Measurements from ENCODE around the gene CNTD1.
"Not testable (repeated sequence)": the region's sequence is repeated elsewhere in the genome, so short reads cannot be mapped to it uniquely, and the experiment has no call there.

Gene CNTD1

DNA sequence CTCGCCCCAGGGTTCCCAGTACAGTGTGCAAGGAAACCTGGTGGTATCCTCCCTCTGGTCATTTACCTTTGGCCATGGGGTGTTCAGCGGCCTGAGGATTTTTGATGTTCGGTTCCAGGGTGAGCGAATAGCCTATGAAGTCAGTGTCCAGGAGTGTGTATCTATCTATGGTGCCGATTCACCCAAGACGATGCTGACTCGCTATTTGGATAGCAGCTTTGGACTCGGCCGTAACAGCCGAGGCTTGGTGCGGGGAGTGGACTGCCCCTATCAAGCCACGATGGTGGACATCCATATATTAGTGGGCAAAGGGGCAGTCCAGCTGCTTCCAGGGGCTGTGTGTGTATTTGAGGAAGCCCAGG lies 46.9 kb downstream of the CNTD1 start:
- DNase-seq (ENCODE audit: low read depth): no peak

GRCh38 chr17:42845918-42846593 lies 47.4 kb downstream of the CNTD1 start:
- no peak for DNase-seq (ENCODE audit: low read depth)

GRCh38 chr17:42846594-42847280 lies 48.1 kb downstream of the CNTD1 start:
- no peak for DNase-seq (ENCODE audit: low read depth)

GRCh38 chr17:42848093-42848492 lies 49.4 kb downstream of the CNTD1 start:
- no peak for DNase-seq (ENCODE audit: low read depth)

GRCh38 chr17:42849031-42849430 lies 50.4 kb downstream of the CNTD1 start:
- no peak for DNase-seq (ENCODE audit: low read depth)

GRCh38 chr17:42849451-42850181 lies 51.0 kb downstream of the CNTD1 start:
- DNase-seq (ENCODE audit: low read depth): no peak

- DNase-seq (ENCODE audit: low read depth): no peak
Measured at GRCh38 chr17:42850954-42851353, 52.3 kb downstream of the CNTD1 start, which contains the start of gene AOC3. Gene AOC3 (plus strand): TSS chr17:42851199. CDS start chr17:42851344, 145 bp downstream.

- DNase-seq (ENCODE audit: low read depth): not testable (repeated sequence)
Measured at GRCh38 chr17:42851371-42852240, 52.9 kb downstream of the CNTD1 start.

GRCh38 chr17:42852351-42852750 lies 53.7 kb downstream of the CNTD1 start:
- no peak for DNase-seq (ENCODE audit: low read depth)

DNA sequence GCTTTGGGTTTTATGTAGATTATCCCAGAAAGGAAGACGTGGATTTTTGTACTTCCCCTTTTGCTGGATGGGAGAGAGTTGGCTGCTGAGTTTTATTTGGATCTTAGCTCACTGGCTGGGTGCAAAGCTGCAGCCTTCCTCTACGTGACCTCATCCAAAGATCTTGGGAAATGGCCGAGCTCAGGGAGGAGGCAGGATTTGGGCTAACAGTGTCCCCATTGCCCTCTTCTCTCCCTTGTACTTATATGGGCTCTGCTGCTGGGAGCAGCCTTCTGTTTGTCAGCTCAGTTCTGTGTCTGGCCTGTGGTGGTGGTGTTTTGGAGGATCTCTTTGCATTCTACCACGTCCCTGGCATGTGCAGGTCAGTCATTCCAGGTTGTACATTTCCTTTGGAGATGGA lies 54.3 kb downstream of the CNTD1 start:
- no peak for DNase-seq (ENCODE audit: low read depth)

DNA sequence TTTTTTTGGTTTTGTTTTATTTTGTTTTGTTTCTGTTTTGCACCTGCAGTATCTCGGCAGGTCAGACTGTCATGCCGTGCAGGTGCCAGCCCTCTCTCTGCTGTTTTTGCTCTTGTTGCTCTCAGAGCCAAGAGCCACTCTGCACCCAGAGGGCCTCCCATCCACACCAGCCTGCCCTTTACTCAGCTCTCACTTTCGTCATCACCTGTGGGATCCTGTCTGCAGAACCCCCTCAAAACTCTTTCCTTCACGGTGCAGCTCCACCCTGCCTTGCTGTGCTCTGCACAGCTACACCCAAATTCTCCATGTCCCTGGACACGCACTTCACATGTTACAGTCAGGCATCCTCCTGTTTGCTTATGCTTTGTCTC lies 54.9 kb downstream of the CNTD1 start:
- DNase-seq (ENCODE audit: low read depth): no peak

GRCh38 chr17:42853968-42854790 lies 55.5 kb downstream of the CNTD1 start:
- no peak for DNase-seq (ENCODE audit: low read depth)

- no peak for DNase-seq (ENCODE audit: low read depth)
Measured at GRCh38 chr17:42855048-42855596, 56.5 kb downstream of the CNTD1 start.

DNA sequence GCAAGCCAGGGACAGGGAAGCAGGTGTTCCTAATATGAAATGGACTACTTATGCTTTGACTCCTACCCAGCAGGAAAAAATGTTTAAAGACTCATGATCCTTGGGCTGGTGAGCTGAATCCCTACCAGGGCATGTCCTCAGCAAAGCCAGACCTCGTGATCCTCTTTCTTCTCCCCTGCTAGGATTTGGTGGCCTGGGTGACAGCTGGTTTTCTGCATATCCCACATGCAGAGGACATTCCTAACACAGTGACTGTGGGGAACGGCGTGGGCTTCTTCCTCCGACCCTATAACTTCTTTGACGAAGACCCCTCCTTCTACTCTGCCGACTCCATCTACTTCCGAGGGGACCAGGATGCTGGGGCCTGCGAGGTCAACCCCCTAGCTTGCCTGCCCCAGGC lies 57.4 kb downstream of the CNTD1 start:
- not testable (repeated sequence) for DNase-seq (ENCODE audit: low read depth)

GRCh38 chr17:42856516-42856915 lies 57.9 kb downstream of the CNTD1 start:
- DNase-seq (ENCODE audit: low read depth): not testable (repeated sequence)

- DNase-seq (ENCODE audit: low read depth): no peak
Measured at GRCh38 chr17:42857389-42857788, 58.7 kb downstream of the CNTD1 start.
